22Rv1 (cell line): ENCODE results near the gene YJU2.

Experiments used
- CTCF ChIP-seq: fragments of 450-650 bp; IDR thresholded peaks from 2 replicates; pipeline ENCODE4 v1.5.1; 2017; ENCODE audit warnings: mild to moderate bottlenecking
- ZFX ChIP-seq: fragments of 450-650 bp; IDR thresholded peaks from 2 replicates; pipeline ENCODE4 v1.6.1; 2017; ENCODE audit warnings: antibody characterized with exemption, borderline replicate concordance

- TF ChIP-seq CTCF (no peak), ZFX (no peak)
Measured at GRCh38 chr19:4215807-4216206, 31.1 kb upstream of the YJU2 start.
